NCI-H510A treated with DMSO at 0.1 percent for 48 hours (cell line): ENCODE results near the gene SLC30A5.

Experiments
- DNase-seq: peaks from one replicate; lab custom pipeline; 2025; lab: John Stamatoyannopoulos, UW

The SLC30A5 gene

GRCh38 chr5:69167929-69168328, 74.1 kb downstream of the SLC30A5 start:
- no peak for DNase-seq

DNA sequence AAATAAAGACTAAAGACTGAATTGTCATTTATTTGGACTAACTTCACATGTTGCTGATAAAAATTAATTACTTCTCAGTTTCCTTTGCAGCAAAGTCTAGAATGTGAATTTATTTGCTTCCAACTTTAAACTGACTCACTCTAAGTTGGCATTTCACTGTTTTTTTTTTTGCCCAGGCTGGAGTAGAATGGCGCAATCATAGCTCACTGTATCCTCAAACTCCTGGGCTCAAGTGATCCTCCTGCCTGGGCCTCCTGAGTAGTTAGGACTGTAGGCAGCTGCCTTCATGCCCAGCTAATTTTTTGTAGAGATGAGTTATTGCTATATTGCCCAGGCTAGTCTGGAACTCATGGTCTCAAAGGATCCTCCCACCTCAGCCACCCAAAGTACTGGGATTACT, 76.7 kb downstream of the SLC30A5 start:
- no peak for DNase-seq

DNA sequence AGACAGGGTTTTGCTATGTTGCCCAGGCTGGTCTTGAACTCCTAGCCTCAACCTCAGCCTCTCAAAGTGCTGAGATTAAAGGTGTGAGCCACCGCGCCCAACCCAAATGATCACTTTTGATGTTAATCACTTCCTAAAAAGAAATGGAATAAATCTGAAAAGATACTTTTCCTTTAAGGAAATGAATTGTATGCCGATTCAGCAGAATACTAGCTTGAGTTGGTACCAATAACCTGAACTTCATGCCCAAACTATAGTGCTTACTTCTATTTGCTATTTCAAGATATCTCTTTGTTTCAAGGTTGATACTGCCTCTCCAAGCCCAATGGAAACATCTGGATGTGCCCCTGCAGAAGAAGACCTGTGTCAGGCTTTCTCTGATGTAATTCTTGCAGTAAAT, 77.2 kb downstream of the SLC30A5 start:
- no peak for DNase-seq
